Astrocyte (in vitro differentiated cells and primary cell): ENCODE measurements around the gene IDS.

Source experiments
- EZH2 ChIP-seq: IDR thresholded peaks from 2 replicates; pipeline ENCODE4 v1.6.1; 2012; ENCODE audit warnings: mild to moderate bottlenecking, low read length, inconsistent platforms; ENCODE audit not compliant: insufficient read depth
- TF ChIP-seq, protein P1 (sequence below): IDR thresholded peaks from 2 replicates; pipeline ENCODE4 v1.5.1; 2011; ENCODE audit warnings: low read depth, mild to moderate bottlenecking, inconsistent platforms, low read length, moderate library complexity; ENCODE audit not compliant: insufficient read depth

DNA sequence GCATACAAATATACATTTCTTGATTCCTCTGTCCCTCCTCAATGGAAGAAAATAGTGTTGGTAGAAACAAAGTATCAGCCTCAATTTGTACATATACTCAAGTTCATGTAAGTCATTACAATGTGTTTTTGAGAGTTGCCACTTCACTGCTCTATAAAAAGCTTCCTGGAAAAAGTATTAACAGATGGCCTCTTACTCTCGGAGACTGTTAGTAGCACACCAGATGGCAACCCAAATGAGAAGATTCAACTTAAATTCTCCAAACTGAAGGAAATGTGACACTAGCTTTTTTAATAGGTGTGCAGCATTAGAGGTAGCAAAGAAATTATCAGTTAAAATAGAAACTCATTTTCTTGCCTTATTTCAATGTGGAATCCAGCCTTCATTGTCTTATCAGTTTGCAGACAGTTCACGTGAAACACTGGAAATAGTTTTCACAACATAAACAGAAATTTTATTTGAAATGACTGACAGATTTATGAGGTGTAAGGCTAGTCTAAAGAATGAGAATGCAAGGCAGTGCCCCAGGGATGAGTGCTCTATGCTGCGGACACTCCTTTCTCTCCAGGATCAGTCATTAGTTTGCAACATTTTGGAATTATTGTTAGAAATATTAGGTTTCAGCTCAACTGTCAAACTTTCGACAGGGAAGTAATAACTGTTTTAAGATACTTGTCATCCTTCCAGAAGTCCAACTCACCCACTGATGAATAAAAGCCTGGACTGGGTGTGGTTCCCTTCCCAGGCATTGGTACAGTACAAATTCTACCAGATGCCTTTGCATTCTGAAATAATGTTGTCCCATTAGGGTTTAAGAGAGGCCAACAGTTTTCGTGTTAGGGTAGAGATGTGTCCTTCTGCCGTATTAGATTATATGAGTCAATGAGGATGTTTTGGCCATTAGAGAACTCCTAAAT lies 50.9 kb downstream of the IDS start:
- TF ChIP-seq, protein P1, sequence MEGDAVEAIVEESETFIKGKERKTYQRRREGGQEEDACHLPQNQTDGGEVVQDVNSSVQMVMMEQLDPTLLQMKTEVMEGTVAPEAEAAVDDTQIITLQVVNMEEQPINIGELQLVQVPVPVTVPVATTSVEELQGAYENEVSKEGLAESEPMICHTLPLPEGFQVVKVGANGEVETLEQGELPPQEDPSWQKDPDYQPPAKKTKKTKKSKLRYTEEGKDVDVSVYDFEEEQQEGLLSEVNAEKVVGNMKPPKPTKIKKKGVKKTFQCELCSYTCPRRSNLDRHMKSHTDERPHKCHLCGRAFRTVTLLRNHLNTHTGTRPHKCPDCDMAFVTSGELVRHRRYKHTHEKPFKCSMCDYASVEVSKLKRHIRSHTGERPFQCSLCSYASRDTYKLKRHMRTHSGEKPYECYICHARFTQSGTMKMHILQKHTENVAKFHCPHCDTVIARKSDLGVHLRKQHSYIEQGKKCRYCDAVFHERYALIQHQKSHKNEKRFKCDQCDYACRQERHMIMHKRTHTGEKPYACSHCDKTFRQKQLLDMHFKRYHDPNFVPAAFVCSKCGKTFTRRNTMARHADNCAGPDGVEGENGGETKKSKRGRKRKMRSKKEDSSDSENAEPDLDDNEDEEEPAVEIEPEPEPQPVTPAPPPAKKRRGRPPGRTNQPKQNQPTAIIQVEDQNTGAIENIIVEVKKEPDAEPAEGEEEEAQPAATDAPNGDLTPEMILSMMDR: no peak
- no peak for TF ChIP-seq EZH2
